ENCODE data around the gene NOL4L.

DNA sequence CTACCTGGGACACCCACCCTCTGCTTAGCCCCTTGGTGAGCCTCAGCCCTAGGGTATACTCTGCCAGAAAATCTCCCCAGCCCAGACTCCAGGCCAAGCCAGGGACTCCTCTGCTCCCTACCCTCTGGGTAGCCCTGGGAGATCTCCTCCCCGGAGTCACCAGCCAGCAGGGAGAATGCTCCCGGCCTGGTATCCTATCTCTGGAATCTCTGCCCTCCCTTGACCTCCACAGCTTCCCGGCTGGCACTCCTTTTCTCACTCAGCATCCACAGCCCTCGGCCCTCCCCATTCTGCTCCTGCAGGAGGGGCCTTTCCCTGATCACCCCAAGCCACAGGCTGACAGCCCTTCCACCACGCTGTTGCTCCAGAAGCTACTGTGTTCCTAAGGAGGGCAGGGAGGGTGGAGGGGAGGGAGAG lies 22.6 kb downstream of the NOL4L start:
- TF ChIP-seq, protein P1, sequence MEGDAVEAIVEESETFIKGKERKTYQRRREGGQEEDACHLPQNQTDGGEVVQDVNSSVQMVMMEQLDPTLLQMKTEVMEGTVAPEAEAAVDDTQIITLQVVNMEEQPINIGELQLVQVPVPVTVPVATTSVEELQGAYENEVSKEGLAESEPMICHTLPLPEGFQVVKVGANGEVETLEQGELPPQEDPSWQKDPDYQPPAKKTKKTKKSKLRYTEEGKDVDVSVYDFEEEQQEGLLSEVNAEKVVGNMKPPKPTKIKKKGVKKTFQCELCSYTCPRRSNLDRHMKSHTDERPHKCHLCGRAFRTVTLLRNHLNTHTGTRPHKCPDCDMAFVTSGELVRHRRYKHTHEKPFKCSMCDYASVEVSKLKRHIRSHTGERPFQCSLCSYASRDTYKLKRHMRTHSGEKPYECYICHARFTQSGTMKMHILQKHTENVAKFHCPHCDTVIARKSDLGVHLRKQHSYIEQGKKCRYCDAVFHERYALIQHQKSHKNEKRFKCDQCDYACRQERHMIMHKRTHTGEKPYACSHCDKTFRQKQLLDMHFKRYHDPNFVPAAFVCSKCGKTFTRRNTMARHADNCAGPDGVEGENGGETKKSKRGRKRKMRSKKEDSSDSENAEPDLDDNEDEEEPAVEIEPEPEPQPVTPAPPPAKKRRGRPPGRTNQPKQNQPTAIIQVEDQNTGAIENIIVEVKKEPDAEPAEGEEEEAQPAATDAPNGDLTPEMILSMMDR (IDR thresholded peaks at IDR 0.05) = no peak
- no peak for TF ChIP-seq POLR2AphosphoS5 (IDR thresholded peaks at IDR 0.05)
- no peak for TF ChIP-seq EP300 (IDR thresholded peaks at IDR 0.05)
- no peak for TF ChIP-seq POLR2A (IDR thresholded peaks at IDR 0.05)

Data from suprapubic skin (tissue), 4 donors.